Upper lobe of left lung (tissue), 4 donors: ENCODE measurements around the gene LGALS12.
A peak's percentile ranks its signal among the peaks of the same experiment; 100 is the strongest.

Experiments used
- EP300 ChIP-seq, 4 donors: sonication (generic); formaldehyde crosslinking; IDR thresholded peaks; one replicate each; pipeline ENCODE4 v1.5.1; 2017; ENCODE audit warnings: antibody characterized with exemption in 4 of 4, control low read depth in 2 of 4
- POLR2AphosphoS5 ChIP-seq, 2 donors: sonication (generic); formaldehyde crosslinking; IDR thresholded peaks; one replicate each; pipeline ENCODE4 v1.5.1; 2017; ENCODE audit warnings: antibody characterized with exemption in 2 of 2
- TF ChIP-seq, protein P1 (sequence below), 6 experiments: fragments of 450-650 bp in 4 of 6; fragments of 200-600 bp in 2 of 6; sonication (generic) in 2 of 6; IDR thresholded peaks; one replicate each; pipeline ENCODE4 v1.5.1; 2016 to 2019; ENCODE audit warnings: antibody characterized with exemption in 6 of 6

GRCh38 chr11:63564784-63565350, 59.0 kb downstream of the LGALS12 start:
- TF ChIP-seq, protein P1, sequence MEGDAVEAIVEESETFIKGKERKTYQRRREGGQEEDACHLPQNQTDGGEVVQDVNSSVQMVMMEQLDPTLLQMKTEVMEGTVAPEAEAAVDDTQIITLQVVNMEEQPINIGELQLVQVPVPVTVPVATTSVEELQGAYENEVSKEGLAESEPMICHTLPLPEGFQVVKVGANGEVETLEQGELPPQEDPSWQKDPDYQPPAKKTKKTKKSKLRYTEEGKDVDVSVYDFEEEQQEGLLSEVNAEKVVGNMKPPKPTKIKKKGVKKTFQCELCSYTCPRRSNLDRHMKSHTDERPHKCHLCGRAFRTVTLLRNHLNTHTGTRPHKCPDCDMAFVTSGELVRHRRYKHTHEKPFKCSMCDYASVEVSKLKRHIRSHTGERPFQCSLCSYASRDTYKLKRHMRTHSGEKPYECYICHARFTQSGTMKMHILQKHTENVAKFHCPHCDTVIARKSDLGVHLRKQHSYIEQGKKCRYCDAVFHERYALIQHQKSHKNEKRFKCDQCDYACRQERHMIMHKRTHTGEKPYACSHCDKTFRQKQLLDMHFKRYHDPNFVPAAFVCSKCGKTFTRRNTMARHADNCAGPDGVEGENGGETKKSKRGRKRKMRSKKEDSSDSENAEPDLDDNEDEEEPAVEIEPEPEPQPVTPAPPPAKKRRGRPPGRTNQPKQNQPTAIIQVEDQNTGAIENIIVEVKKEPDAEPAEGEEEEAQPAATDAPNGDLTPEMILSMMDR (IDR thresholded peaks at IDR 0.05) = peak in 2 of 6 experiments; percentile 12 to 21
- peak; percentile 43 to 44 for TF ChIP-seq POLR2AphosphoS5 (IDR thresholded peaks at IDR 0.05)
- TF ChIP-seq EP300 (IDR thresholded peaks at IDR 0.05) = peak in 3 of 4 donors; percentile 83 to 91 (median 85)
